Measurements from ENCODE around the gene CAMK1D. TPM values are rescaled to one million over a fixed set of nuclear protein-coding genes. Genes with fewer than 3 reads are reported as not detected.

Gene CAMK1D
- total and polyA plus RNA-seq, 2 experiments from 2014 or later = 4.6 to 7.2 TPM

GRCh38 chr10:12771981-12772760 lies 422.8 kb downstream of the CAMK1D start:
- no peak overlapping the region for H3K27ac Mint-ChIP-seq

GRCh38 chr10:12772797-12773587 lies 423.6 kb downstream of the CAMK1D start:
- Mint-ChIP-seq H3K27ac (no peak overlapping the region), H3K36me3 (ENCODE audit: low read depth) (peaks cover 10% of the 10 kb centered on the region), H3K4me1 (peaks cover 43% of the 10 kb centered on the region), H3K9me3 (no peaks in the 10 kb centered on the region), H3K4me3 (no peak overlapping the region), H3K27me3 (ENCODE audit: insufficient read depth, low read depth, poor library complexity) (peaks cover 7% of the 10 kb centered on the region)
- no peak for TF ChIP-seq ZNF331 (CRISPR knock-in tag; IDR thresholded peaks at IDR 0.05; ENCODE audit: low read depth)
- TF ChIP-seq CTCF (conservative IDR thresholded peaks at IDR 0.05; ENCODE audit: low read depth in 2 of 2) = no peak
- no peak for TF ChIP-seq REST (IDR thresholded peaks at IDR 0.05; ENCODE audit: unreplicated experiment)
- no peak for TF ChIP-seq EZH2 (IDR thresholded peaks at IDR 0.05; ENCODE audit: low read depth, unreplicated experiment)
- TF ChIP-seq STAT1 (IDR thresholded peaks at IDR 0.05; ENCODE audit: unreplicated experiment) = no peak
- TF ChIP-seq CREB1 (CRISPR knock-in tag; IDR thresholded peaks at IDR 0.05; ENCODE audit: low read depth) = no peak
- no peaks in the 10 kb centered on the region for H3F3A ChIP-seq (replicated peaks; ENCODE audit: low read depth)
- DNase-seq (ENCODE audit: low spot score) (no peak), ATAC-seq (no peak)
- H3K79me2 ChIP-seq (replicated peaks; ENCODE audit: insufficient read depth) = no peaks in the 10 kb centered on the region
- H3K27me3 ChIP-seq (ENCODE audit: insufficient read depth) = no peaks in the 10 kb centered on the region
- H3K36me3 ChIP-seq (ENCODE audit: insufficient read depth) = no peaks in the 10 kb centered on the region
- no peak overlapping the region for H3K27ac ChIP-seq (ENCODE audit: low read depth)
- no peak overlapping the region for H2AFZ ChIP-seq
- no peak overlapping the region for H3K4me2 ChIP-seq
- H3K4me3 ChIP-seq = no peak overlapping the region
- peaks cover 18% of the 10 kb centered on the region for H3K4me1 ChIP-seq (ENCODE audit: insufficient read depth)
- H4K20me1 ChIP-seq (replicated peaks; ENCODE audit: insufficient read depth) = no peaks in the 10 kb centered on the region
- no peaks in the 10 kb centered on the region for H3K9me2 ChIP-seq (ENCODE audit: insufficient read depth)

More at GRCh38 chr10:12771981-12772760, 422.8 kb downstream of the CAMK1D start:
- Histone ChIP-seq H3K4me3 (no peak overlapping the region), H3K27me3 (ENCODE audit: insufficient read depth) (no peaks in the 10 kb centered on the region), H3K4me1 (ENCODE audit: insufficient read depth) (peaks cover 25% of the 10 kb centered on the region), H3K27ac (ENCODE audit: low read depth) (no peak overlapping the region), H3K36me3 (ENCODE audit: insufficient read depth) (no peaks in the 10 kb centered on the region), H3K79me2 (replicated peaks; ENCODE audit: insufficient read depth) (no peaks in the 10 kb centered on the region), H4K20me1 (replicated peaks; ENCODE audit: insufficient read depth) (no peaks in the 10 kb centered on the region), H3K4me2 (no peak overlapping the region), H2AFZ (no peak overlapping the region), H3K9me2 (ENCODE audit: insufficient read depth) (no peaks in the 10 kb centered on the region), H3F3A (replicated peaks; ENCODE audit: low read depth) (no peaks in the 10 kb centered on the region)
- Mint-ChIP-seq H3K9me3 (no peaks in the 10 kb centered on the region), H3K4me3 (no peak overlapping the region), H3K27me3 (ENCODE audit: insufficient read depth, low read depth, poor library complexity) (peaks cover 7% of the 10 kb centered on the region), H3K36me3 (ENCODE audit: low read depth) (peaks cover 10% of the 10 kb centered on the region), H3K4me1 (peaks cover 51% of the 10 kb centered on the region)
- DNase-seq (ENCODE audit: low spot score) (no peak), ATAC-seq (no peak)
- TF ChIP-seq CTCF (conservative IDR thresholded peaks at IDR 0.05; ENCODE audit: low read depth in 2 of 2) (peak in 1 of 2 experiments; percentile 17; a peak in 1 of 4 replicates), EZH2phosphoT487 (IDR thresholded peaks at IDR 0.05; ENCODE audit: unreplicated experiment) (no peak), STAT1 (IDR thresholded peaks at IDR 0.05; ENCODE audit: unreplicated experiment) (no peak), CREB1 (CRISPR knock-in tag; IDR thresholded peaks at IDR 0.05; ENCODE audit: low read depth) (no peak)
